Head of caudate nucleus (tissue), 42 donors: ENCODE measurements around the gene GPBP1L1.

ENCODE experiments used
- DNase-seq, 42 donors: peaks; one replicate each; pipeline versions ENCODE4 v3.0.0 to v3.0.0-alpha.2; 2020 to 2021; ENCODE audit warnings: mixed read lengths in 7 of 42
- intact Hi-C: fragments of 100-400 bp; cut with DNase I; formaldehyde crosslinking; loops from one replicate; pipeline ENCODE4 v1.15.0; 2022

Gene GPBP1L1

DNA sequence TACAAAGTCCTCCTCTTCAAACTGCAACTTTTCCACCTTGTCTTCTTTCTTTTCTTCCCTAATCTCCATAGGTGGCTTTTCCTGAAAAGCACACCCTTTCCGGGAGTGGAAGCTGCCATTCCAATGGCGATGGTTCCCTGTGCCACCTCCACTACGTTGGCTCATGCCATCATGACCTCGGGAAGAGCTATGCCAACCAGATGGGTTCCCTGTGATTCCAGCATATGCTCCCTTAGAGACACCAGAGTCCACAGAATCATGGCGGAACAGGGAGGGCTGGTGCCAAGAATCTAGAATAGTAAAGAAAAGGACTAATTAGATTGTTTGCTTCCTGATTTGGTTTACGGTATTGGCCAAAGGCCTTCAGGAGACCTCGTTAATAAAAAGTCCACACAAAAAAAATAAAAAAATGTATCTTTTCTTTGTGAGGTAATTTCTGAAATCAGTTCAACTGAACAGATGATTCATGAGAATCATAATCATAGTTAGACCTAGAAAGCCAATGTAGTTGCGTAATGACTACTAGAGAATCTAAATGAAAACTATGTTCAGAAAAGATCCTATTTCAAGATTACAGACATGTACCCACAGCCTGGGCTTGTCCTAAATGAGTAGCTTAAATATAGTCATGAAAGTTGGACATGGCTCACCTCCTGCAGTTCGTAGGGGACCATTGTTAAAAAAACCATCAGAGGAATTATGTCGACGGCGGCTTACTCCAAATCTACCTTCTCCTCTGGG is 31.6 kb downstream of the GPBP1L1 start:
- intact Hi-C loops: no loop called here
- DNase-seq: no peak

GRCh38 chr1:45647248-45648021 is 38.9 kb downstream of the GPBP1L1 start:
- peak in 2 of 42 donors; percentile 19 to 20 for DNase-seq
- intact Hi-C loops: no loop called here

GRCh38 chr1:45644661-45645060 is 41.7 kb downstream of the GPBP1L1 start:
- intact Hi-C loops: no loop called here
- no peak for DNase-seq

- intact Hi-C loops: no loop called here
- DNase-seq: peak in 1 of 42 donors; percentile 10
Observed at GRCh38 chr1:45643978-45644377, 42.4 kb downstream of the GPBP1L1 start.

- DNase-seq: no peak
- intact Hi-C loops: no loop called here
Observed at GRCh38 chr1:45643321-45643720, 43.0 kb downstream of the GPBP1L1 start.

DNA sequence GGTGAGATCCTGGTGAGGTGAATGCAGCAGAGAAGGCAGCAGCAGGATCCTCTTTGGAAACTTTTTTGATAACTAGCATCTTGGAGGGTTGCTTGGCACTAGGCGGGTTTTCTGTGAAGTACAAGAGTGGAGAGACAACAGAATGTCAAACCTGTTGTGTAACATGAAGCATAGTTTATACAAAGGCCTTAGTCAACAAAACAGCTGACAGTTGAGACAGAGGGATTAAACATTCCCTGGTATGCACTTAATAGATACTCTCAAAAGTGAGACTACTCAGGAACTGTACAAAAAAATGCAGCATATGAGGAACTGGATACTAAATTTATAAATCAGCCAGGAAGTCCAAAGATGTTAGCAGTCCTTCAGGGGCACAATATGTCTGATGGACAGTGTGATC is 46.0 kb downstream of the GPBP1L1 start:
- no peak for DNase-seq
- intact Hi-C loops: no loop called here

GRCh38 chr1:45635211-45635610 is 51.1 kb downstream of the GPBP1L1 start:
- DNase-seq: no peak
- intact Hi-C loops: no loop called here

GRCh38 chr1:45630429-45630828 is 55.9 kb downstream of the GPBP1L1 start:
- intact Hi-C loops: no loop called here
- DNase-seq: no peak

DNA sequence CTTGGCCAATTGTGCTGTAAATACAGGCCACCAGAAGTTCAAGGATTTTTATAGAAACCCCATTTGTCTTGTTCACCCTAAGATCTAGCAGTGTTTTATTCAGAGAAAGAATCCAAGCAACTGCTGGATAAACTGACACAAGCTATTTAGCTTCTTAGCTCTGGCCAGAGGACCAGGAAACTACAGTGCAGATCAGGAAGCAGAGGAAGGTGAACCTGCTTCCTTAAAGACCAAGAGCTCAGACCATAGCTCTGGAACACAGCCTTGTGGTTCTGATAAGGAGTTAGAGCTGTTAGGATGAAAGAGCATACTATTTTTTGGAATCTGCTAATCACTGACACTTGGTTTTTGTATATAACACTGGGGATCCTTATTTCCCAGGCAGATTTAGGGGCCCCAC is 57.3 kb downstream of the GPBP1L1 start:
- intact Hi-C loops: no loop called here
- DNase-seq: no peak

- intact Hi-C loops: no loop called here
- DNase-seq: no peak
Observed at GRCh38 chr1:45623972-45624371, 62.4 kb downstream of the GPBP1L1 start, which contains the start of gene CCDC17. Gene CCDC17 (minus strand): TSS chr1:45624054. CDS start chr1:45623909, 145 bp downstream.

DNA sequence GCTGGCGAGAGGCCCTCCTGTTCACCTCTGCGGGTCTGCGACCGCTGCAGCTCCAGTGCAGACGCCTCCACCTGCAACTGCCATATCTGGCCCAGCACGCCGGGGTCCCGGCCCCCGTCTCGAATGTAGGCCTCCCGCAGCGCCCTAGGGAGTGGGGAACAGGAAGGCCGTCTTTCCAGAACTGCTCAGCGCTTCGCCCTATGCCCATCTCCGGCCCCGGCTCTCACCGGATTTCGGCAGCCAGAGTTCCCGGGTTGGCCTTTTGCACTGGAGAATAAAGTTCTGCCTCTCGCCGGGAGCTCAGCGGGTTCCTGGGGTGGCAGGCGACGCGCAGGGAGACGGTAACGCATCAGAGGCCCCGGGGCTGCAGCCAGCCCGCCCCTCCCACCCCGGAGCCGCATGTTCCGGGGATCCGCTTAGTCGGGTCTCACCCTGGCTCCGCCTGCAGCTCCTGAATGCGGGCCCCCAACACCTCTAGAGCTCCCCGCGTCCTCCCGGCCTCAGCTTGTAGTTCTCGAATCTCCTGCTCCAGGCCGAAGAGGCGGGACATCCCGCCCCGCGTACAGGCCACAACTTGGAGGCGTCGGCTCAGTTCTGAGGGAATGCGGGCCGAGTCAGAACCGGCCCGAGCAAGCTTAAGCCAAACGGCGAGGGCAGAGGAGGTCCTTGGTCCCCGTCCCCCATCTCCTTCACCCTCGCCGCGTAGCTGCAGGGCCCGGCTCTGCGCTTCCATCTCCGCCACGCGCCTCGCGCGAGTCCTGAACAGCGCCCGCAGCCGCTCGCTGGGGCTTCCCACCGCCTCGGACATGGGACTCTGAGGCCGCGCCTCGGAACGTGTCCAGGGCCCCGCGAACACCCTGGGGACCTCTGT is 63.6 kb downstream of the GPBP1L1 start:
- DNase-seq: no peak
- intact Hi-C loops: no loop called here

DNA sequence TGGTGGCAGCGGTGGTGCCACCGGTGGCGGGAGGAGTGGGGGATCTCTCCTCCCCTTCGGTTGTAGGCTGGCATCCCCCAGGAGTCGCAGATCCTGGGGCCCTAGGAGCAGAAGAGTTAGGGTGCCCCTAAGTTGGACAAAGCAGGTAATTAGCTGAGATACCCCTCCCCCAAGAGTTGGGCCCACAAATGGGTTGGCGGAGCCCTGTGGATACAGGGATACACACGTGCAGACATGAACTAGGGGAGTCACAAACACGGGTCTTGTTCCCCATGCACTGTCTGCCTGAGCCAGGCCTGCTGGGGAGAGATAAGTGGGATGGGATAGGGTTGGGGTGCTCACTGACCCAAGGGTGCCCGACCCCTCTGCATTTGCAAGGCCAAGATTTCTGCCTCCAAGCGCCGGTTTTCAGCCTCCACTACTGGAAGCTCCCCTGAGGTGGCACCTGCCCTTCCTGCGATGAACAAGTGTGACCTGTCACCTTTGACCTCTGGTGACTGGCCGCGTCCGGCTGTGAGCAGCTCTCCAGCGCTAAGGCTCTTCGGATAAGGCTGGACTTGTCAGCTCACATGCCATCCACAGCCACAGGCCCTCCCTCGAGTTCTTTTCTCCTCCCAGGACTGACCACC is 64.3 kb downstream of the GPBP1L1 start:
- intact Hi-C loops: no loop called here
- DNase-seq: no peak

DNA sequence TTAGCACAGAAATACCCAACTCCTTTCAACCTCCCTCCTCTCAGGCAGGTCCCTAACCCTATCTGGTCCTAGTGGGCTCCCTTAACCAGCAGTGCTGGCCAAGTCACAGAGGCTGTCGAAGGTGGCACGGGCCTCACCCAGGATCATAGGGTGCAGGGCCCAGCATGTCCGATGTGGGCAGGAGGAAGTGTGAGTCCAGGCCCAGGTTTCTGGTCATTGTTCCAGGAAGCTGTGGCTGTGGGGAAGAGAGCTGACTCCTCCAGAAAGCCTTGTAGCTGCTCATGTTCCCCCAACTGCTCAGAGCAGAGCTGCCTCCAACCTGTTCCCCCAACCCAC is 64.9 kb downstream of the GPBP1L1 start:
- intact Hi-C loops: no loop called here
- peak in 6 of 42 donors; percentile 5 to 44 (median 25) for DNase-seq

- intact Hi-C loops: no loop called here
- DNase-seq: no peak
Observed at GRCh38 chr1:45620588-45621500, 65.5 kb downstream of the GPBP1L1 start.

GRCh38 chr1:45619149-45619921 is 67.0 kb downstream of the GPBP1L1 start:
- no peak for DNase-seq
- intact Hi-C loops: no loop called here

DNA sequence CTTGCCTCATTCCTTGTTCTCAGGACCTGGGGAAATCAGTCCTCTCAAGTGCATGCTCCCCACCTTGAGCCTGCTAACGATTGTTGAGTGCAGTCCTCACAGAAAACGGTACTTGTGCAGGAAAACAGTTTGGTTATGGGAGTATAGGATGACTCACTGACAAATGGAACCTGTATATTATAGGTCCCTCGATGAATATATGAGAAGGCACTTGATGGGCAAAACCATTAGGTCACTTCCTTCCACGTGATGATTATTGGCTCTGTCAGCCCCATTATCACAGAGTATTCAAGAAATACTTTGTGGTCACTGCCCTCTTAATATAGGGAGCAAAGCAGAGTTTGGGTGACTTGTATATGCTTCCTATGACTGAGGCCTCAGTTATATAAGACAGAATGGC is 68.7 kb downstream of the GPBP1L1 start:
- no peak for DNase-seq
- intact Hi-C loops: no loop called here

GRCh38 chr1:45615885-45616284 is 70.4 kb downstream of the GPBP1L1 start:
- DNase-seq: no peak
- intact Hi-C loops: no loop called here
